ENCODE data around the gene PM20D2.
A peak's percentile ranks its signal among the peaks of the same experiment; 100 is the strongest.
"Not testable (repeated sequence)": the region's sequence is repeated elsewhere in the genome, so short reads cannot be mapped to it uniquely, and the experiment has no call there.

PM20D2 gene

GRCh38 chr6:89145956-89146717, at the start of gene PM20D2:
TSS of gene PM20D2 (plus strand) at chr6:89146055. CDS start at chr6:89146145, 90 bp downstream.
- DNase-seq, result peak; percentile 4 to 84 (median 68)
- intact Hi-C loops (cut with DNase I), result no loop called here

DNA sequence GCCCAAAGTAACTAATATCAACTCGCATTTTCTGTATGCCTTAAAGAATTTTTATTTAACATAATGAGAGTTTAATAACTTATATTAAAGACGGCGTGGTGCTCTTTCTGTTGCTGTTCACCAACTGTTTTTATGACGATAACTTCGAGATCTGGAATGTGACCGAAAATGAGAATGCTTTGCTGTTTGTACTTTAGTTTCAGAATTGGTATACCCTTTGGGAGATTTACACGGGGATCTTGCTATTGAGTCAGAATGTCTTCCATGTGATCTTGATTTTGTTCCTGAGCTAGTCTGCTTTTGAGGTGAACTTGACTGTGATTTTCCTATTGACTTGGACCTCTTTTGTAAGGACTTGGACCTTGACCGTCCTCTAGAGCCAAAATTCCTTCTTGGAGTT, 47.4 kb upstream of the PM20D2 start:
- intact Hi-C loops (cut with DNase I), result no loop called here
- DNase-seq, result no peak

DNA sequence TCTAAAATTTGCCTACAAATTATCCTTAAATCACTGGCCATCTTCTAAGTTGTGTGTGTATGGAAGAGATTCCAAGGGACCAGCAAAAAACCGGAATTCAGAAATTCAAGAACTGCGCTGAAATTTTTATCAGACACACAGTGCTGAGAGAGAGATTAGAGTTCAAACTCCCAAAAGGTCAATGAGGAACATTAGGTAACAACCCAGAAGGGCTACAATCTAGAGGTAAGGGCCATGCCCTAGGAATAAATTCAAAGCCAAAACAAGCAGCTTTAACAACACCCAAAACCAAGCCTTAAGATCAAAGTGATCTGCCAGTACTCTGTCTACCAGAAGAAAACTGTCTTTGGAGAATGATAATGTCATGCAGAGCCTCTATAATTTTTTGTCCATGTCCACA, 45.7 kb upstream of the PM20D2 start:
- no peak for DNase-seq
- intact Hi-C loops (cut with DNase I), result no loop called here

DNA sequence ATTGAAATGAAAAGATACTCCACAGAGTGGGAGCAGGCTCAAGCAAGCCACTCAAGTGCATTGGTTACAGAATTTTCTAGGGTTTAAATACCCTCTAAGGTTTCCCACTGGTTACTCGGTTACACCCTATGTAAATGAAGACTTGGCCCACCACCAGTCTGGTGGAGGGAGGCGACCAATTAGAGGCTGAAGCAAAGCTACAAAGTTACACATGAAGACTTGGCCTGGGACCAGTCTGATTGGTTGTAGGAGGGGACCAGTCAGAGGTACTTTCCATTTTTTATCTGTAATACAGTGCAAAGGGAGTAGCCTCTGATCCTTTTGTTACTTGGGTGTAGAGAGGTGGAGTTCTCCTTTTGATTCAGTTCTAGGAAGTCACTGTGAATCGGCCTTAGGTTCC, 35.6 kb upstream of the PM20D2 start:
- no peak for DNase-seq
- intact Hi-C loops (cut with DNase I), result no loop called here

DNA sequence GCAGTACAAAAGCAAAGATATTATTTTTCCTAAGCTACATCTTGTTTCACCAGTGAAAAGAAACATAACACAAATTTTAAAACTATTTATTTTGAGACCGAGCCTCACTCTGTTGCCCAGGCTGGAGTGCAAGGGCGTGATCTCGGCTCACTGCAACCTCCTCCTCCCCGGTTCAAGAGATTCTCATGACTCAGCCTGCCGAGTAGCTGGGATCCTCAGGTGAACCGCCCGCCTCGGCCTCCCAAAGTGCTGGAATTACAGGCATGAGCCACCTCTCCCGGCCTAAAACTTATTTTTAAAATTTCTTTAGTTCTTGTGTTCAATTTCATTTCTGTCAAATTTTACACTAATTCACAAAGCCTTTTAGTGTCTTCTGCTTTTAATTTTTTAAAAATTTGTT, 33.9 kb upstream of the PM20D2 start:
- DNase-seq, result peak in 38 of 42 donors; percentile 15 to 73 (median 46)
- intact Hi-C loops (cut with DNase I), result no loop called here

DNA sequence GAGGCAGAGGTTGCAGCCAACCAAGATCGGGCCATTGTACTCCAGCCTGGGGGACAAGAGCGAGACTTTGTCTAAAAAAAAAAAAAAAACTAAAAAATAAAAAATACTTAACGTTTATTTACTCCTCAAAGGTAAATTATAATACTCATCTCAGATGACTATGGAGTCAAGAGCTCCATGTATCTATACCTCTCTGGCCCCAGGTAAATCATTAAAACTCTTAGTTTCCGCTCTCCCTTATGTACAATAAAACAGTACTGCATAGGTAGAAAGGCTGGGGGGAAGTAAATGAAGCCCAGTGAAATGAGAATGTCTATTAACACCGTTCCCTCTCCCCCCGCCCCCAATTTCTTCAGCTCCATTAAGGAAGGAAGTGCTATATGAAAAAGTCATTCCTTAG, 29.2 kb upstream of the PM20D2 start:
- DNase-seq, result no peak
- intact Hi-C loops (cut with DNase I), result no loop called here

GRCh38 chr6:89117211-89118108, 28.4 kb upstream of the PM20D2 start, which contains the start of gene SRSF12:
TSS of gene SRSF12 (minus strand) at chr6:89118071. CDS start at chr6:89117887, 184 bp downstream.
- intact Hi-C loops (cut with DNase I), result no loop called here
- DNase-seq, result peak in 38 of 42 donors; percentile 15 to 67 (median 42)

GRCh38 chr6:89118931-89119330, 26.9 kb upstream of the PM20D2 start:
- peak in 9 of 42 donors; percentile 7 to 37 (median 19) for DNase-seq
- intact Hi-C loops (cut with DNase I), result no loop called here

- no peak for DNase-seq
- intact Hi-C loops (cut with DNase I), result no loop called here
Observed at GRCh38 chr6:89120371-89120770, 25.5 kb upstream of the PM20D2 start.

- DNase-seq, result no peak
- intact Hi-C loops (cut with DNase I), result no loop called here
Observed at GRCh38 chr6:89121934-89122333, 23.9 kb upstream of the PM20D2 start.

GRCh38 chr6:89122625-89123024, 23.2 kb upstream of the PM20D2 start:
- intact Hi-C loops (cut with DNase I), result no loop called here
- peak in 4 of 42 donors; percentile 14 to 47 (median 30) for DNase-seq

- intact Hi-C loops (cut with DNase I), result not testable (repeated sequence)
Observed at GRCh38 chr6:89128256-89128671, 17.6 kb upstream of the PM20D2 start.

GRCh38 chr6:89131599-89131998, 14.3 kb upstream of the PM20D2 start:
- DNase-seq, result no peak
- intact Hi-C loops (cut with DNase I), result no loop called here

More at GRCh38 chr6:89128256-89128671, 17.6 kb upstream of the PM20D2 start:
- DNase-seq, result not testable (repeated sequence)

GRCh38 chr6:89132057-89132456, 13.8 kb upstream of the PM20D2 start:
- no peak for DNase-seq
- intact Hi-C loops (cut with DNase I), result no loop called here

- intact Hi-C loops (cut with DNase I), result no loop called here
- DNase-seq, result no peak
Observed at GRCh38 chr6:89133981-89134380, 11.9 kb upstream of the PM20D2 start.

DNA sequence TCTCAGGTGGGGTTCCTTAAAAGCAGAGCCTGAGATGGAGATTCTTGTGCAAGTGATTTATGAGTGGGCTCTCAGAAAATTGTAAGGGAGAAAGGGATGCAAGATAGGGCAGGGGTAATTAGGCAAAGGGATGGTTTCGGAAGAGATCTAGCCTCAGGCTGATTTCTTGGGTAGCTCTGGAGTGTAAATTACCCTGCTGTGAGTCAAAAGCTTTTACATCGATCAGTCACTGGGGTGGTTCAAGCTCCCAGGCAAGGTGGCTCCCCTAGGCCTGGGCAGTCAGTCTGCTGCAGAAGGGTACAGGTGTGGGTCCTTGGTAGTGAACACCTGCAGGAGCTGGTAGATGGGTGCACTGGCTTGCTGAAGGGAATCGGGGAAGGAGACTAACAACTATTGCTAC, 11.1 kb upstream of the PM20D2 start:
- intact Hi-C loops (cut with DNase I), result no loop called here
- DNase-seq, result no peak

DNA sequence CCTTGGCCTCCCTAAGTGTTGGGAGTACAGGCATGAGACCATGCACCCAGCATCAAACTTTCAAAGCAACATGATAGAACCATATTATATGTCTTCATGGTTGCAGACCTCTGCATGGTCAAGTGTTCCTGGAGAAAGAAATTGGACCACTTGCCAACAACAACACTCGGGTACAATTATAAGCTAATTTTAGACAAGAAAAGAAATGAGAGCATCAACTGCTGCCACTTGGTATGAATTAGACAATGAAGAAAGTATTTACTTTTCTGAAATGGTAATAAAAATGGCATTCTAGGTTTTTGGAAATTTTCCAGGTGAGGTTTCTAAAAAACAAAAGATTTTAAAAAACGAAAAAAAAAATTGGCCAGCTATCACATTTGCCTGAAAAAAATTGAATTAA, 7.7 kb upstream of the PM20D2 start:
- DNase-seq, result no peak
- intact Hi-C loops (cut with DNase I), result no loop called here

- DNase-seq, result no peak
- intact Hi-C loops (cut with DNase I), result no loop called here
Observed at GRCh38 chr6:89139509-89140346, 6.1 kb upstream of the PM20D2 start.
